Right lobe of liver (tissue), 6 donors: ENCODE results near the gene DDX4. TPM values are rescaled to one million over a fixed set of nuclear protein-coding genes. Genes with fewer than 3 reads are reported as not detected.

ENCODE experiments used
- ATAC-seq, 4 donors: fragments of 200-7000 bp; cut with Tn5 transposase; one replicate each; pipeline ENCODE4 v1.9.1; 2020; ENCODE audit warnings: mild to moderate bottlenecking in 4 of 4, moderate library complexity in 4 of 4
- DNase-seq, 3 donors: peaks; one replicate each; pipeline ENCODE4 v3.0.0-alpha.2; 2020
- H3K27ac ChIP-seq, 3 donors: fragments of 200-600 bp; one replicate each; pipeline ENCODE4 v1.8.0; 2022
- H3K27me3 ChIP-seq, 2 donors: fragments of 200-600 bp; one replicate each; pipeline ENCODE4 v1.8.0; 2022
- H3K36me3 ChIP-seq, 4 donors: fragments of 200-600 bp; sonication (generic) in 1 of 4; one replicate each; pipeline versions ENCODE4 v1.5.1 to v1.8.0; 2017 to 2022; ENCODE audit warnings: control low read depth in 1 of 4
- H3K4me1 ChIP-seq, 4 donors: fragments of 200-600 bp; sonication (generic) in 1 of 4; one replicate each; pipeline versions ENCODE4 v1.5.1 to v1.8.0; 2017 to 2022; ENCODE audit warnings: control low read depth in 1 of 4
- H3K4me3 ChIP-seq, 3 donors: fragments of 200-600 bp; one replicate each; pipeline ENCODE4 v1.8.0; 2022
- H3K9me3 ChIP-seq, 4 donors: fragments of 200-600 bp; sonication (generic) in 1 of 4; one replicate each; pipeline versions ENCODE4 v1.5.1 to v1.8.0; 2017 to 2022; ENCODE audit warnings: control low read depth in 1 of 4
- POLR2A ChIP-seq: fragments of 450-650 bp; IDR thresholded peaks from one replicate; pipeline ENCODE4 v1.6.1; 2017; ENCODE audit warnings: antibody characterized with exemption, mild to moderate bottlenecking
- WGBS: methylation state at CpG from one replicate; pipeline ENCODE4 v1.1.6; 2018; ENCODE audit warnings: low coverage, low lambda C conversion rate; ENCODE audit not compliant: insufficient coverage; ENCODE audit errors: missing lambda C conversion rate; 5-methylcytosine and 5-hydroxymethylcytosine counted together
- intact Hi-C, 2 donors: fragments of 100-400 bp; cut with DNase I; formaldehyde crosslinking; loops; one replicate each; pipeline versions ENCODE4 v1.11.2 to v1.14.1; 2022
- small RNA-seq, 2 experiments: library from RNA; depleted of rRNA; stranded (forward); fragments of <200 nt; gene quantifications; one replicate each; pipeline ENCODE3, GENCODE V24; 2016
- total RNA-seq, 6 experiments: library from RNA; depleted of rRNA in 2 of 6; stranded (reverse); fragments of >200 nt in 2 of 6; fragmentation: NEBNext Ultra II Directional in 3 of 6; extraction: Animal tissue kit (Norgen Biotek cat#: 25700) in 3 of 6; gene quantifications; one replicate each; pipeline versions ENCODE4 v1.1.0 to v1.2.4, GENCODE V29; 2016 to 2023
- TF ChIP-seq, protein P1 (sequence below), 4 donors: fragments of 200-600 bp in 3 of 4; fragments of 450-650 bp in 1 of 4; IDR thresholded peaks; one replicate each; pipeline versions ENCODE4 v1.5.1 to v1.8.0; 2016 to 2022; ENCODE audit warnings: antibody characterized with exemption in 4 of 4, mild to moderate bottlenecking in 2 of 4
- donor health status: DM: no; HTN: yes; CAD: no.
- donor health status: DM: no; HTN: no; CAD: no.
- donor health status: DM: no; HTN: no; CAD: no.
- donor health status: DM: no; HTN: yes; CAD: no.
- donor health status: DM: no; HTN: yes; CAD: no.

Gene DDX4
- total RNA-seq, 6 experiments from 2014 or later = not detected

DNA sequence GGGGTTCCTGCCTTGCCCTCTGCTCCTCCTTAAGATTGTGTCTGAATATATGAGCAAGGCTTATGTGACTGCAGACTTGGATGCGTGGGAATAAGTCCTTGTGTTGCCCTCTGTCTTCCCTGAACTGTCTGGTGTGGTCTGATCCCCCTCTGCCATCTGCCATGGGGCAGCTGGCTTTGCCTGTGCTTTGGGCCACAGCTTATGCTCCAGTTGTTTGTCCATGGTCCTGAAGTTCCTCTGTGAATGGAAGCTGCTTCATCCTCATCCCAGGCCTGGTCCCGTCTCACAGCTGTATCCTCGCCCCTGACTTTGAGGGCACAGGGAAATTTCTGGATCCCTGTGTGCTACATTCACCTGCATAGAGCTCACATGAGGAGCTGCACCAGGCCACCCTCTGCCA is 128.0 kb downstream of the DDX4 start:
- intact Hi-C loops = no loop called here
- Histone ChIP-seq H3K27me3 (no peaks in the 10 kb centered on the region), H3K4me1 (no peaks in the 10 kb centered on the region), H3K36me3 (no peaks in the 10 kb centered on the region), H3K27ac (no peak overlapping the region), H3K9me3 (no peaks in the 10 kb centered on the region), H3K4me3 (no peak overlapping the region)
- WGBS = 100% methylated on average over 3 of the region's 3 CpGs
- TF ChIP-seq POLR2A = no peak
- TF ChIP-seq, protein P1, sequence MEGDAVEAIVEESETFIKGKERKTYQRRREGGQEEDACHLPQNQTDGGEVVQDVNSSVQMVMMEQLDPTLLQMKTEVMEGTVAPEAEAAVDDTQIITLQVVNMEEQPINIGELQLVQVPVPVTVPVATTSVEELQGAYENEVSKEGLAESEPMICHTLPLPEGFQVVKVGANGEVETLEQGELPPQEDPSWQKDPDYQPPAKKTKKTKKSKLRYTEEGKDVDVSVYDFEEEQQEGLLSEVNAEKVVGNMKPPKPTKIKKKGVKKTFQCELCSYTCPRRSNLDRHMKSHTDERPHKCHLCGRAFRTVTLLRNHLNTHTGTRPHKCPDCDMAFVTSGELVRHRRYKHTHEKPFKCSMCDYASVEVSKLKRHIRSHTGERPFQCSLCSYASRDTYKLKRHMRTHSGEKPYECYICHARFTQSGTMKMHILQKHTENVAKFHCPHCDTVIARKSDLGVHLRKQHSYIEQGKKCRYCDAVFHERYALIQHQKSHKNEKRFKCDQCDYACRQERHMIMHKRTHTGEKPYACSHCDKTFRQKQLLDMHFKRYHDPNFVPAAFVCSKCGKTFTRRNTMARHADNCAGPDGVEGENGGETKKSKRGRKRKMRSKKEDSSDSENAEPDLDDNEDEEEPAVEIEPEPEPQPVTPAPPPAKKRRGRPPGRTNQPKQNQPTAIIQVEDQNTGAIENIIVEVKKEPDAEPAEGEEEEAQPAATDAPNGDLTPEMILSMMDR (IDR thresholded peaks at IDR 0.05) = no peak
- no peak for DNase-seq
- peak in 1 of 4 donors; percentile 41 for ATAC-seq

DNA sequence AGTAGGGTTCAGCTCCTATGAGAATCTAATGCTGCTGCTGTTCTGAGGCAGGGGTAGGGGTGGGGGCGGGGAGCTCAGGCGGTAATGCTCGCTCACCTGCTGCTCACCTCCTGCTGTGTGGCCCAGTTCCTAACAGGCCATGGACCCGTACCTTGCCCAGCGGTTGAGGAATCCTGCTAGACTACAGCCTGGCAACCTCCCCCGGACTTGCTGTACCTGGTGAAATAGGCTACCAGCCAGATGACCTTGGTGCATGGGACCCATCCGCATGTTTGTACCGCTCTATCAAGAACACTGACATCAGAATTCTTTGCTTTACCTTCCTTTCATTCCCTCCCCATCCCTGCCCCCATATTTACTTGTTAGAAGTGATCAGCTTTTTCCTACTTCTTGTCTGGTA is 128.6 kb downstream of the DDX4 start:
- DNase-seq (peak in 2 of 3 donors; percentile 31 to 75), ATAC-seq (peak; percentile 64 to 84 (median 68))
- Histone ChIP-seq H3K27ac (no peak overlapping the region), H3K4me1 (no peaks in the 10 kb centered on the region), H3K9me3 (no peaks in the 10 kb centered on the region), H3K36me3 (no peaks in the 10 kb centered on the region), H3K4me3 (no peak overlapping the region), H3K27me3 (no peaks in the 10 kb centered on the region)
- intact Hi-C loops = no loop called here
- TF ChIP-seq, protein P1 (IDR thresholded peaks at IDR 0.05) = no peak
- TF ChIP-seq POLR2A = no peak
- 22% methylated on average over 8 of the region's 8 CpGs for WGBS

Small RNA genes within 50 kb of the gene (small RNA-seq; reads per million reads assigned to genes)
- gene AC016632.1 (0 reads per million in 2 experiments), gene RNA5SP183 (0 reads per million in 2 experiments)

Other genes with a start within 250 kb of the DDX4 start
- gene PLPP1, start 203.1 kb upstream of the DDX4 start, total RNA-seq = 100 to 1,000 TPM in 2 of 6 experiments, 10 to 100 TPM in 4; 23.3 to 145 (median 36.0) TPM
- 10 to 100 TPM; 12.5 to 21.0 (median 14.8) TPM for gene SLC38A9, start 25.7 kb upstream of the DDX4 start, total RNA-seq
- not detected for gene IL31RA, start 113.3 kb downstream of the DDX4 start, total RNA-seq